Activated CD4-positive, alpha-beta T cell treated with anti-CD3 and anti-CD28 coated beads, Interleukin-2, amount 10 ng/mL, durations not matched to agents 7 days and 5 days (primary cell): ENCODE data around the gene DIRAS1. TPM values are rescaled to one million over a fixed set of nuclear protein-coding genes. Genes with fewer than 3 reads are reported as not detected.
A peak's percentile ranks its signal among the peaks of the same experiment; 100 is the strongest.

ENCODE experiments used
- CTCF ChIA-PET: fragments of 350-600 bp; sonication (Branson Sonifier 250); formaldehyde crosslinking; loops from one replicate; lab custom pipeline; 2021; ENCODE audit warnings: antibody characterized with exemption; lab: Charles Lee
- POLR2A ChIA-PET: fragments of 350-600 bp; sonication (Branson Sonifier 250); formaldehyde crosslinking; loops from one replicate; lab custom pipeline; 2021; ENCODE audit warnings: antibody characterized with exemption; lab: Charles Lee
- DNase-seq: peaks from one replicate; pipeline ENCODE4 v3.0.0-alpha.2; 2020
- H3K27ac Mint-ChIP-seq: one replicate; pipeline ENCODE4 v1.8.0; 2021; ENCODE audit warnings: mild to moderate bottlenecking, moderate library complexity, mixed read lengths
- H3K27me3 Mint-ChIP-seq: one replicate; pipeline ENCODE4 v1.8.0; 2021; ENCODE audit warnings: mixed read lengths
- H3K36me3 Mint-ChIP-seq: one replicate; pipeline ENCODE4 v1.8.0; 2021; ENCODE audit warnings: low read depth, mixed read lengths
- H3K4me1 Mint-ChIP-seq: one replicate; pipeline ENCODE4 v1.8.0; 2021; ENCODE audit warnings: mixed read lengths
- H3K4me3 Mint-ChIP-seq: one replicate; pipeline ENCODE4 v1.8.0; 2021; ENCODE audit warnings: mild to moderate bottlenecking, moderate library complexity, mixed read lengths
- H3K9me3 Mint-ChIP-seq: one replicate; pipeline ENCODE4 v1.8.0; 2021; ENCODE audit warnings: mixed read lengths
- total RNA-seq, 2 experiments: library from RNA; stranded (reverse); gene quantifications; one replicate each; pipeline ENCODE4 v1.2.3, GENCODE V29; 2021

Gene DIRAS1
- total RNA-seq, 2 experiments from 2014 or later = not detected

- no peak for DNase-seq
- Mint-ChIP-seq H3K4me1 (no peaks in the 10 kb centered on the region), H3K4me3 (no peak overlapping the region)
Observed at GRCh38 chr19:2761876-2762782, 41.0 kb upstream of the DIRAS1 start.

DNA sequence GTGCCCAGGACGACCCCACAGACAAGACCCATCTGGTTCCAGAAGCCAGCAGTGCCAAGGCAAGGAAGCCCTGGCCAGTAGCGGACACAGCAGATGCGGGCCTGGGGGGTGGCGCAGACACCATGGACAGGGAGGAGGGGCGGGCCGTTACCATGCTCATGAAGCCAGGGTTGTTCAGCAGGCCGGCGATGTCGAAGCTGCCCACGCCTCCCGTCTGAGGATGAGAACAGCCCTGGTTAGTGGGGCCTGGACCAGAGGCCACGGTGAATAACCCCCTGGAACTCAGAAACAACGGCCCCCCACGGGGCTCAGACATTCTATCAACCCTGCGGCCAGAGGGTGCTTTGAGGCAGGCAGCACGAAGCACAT lies 40.1 kb upstream of the DIRAS1 start:
- Mint-ChIP-seq H3K4me1 (no peaks in the 10 kb centered on the region), H3K9me3 (no peaks in the 10 kb centered on the region), H3K27ac (no peak overlapping the region), H3K27me3 (no peaks in the 10 kb centered on the region), H3K4me3 (no peak overlapping the region), H3K36me3 (peaks cover 12% of the 10 kb centered on the region)
- no peak for DNase-seq
- ChIA-PET CTCF (no interaction called here), POLR2A (no interaction called here)

More at GRCh38 chr19:2761876-2762782, 41.0 kb upstream of the DIRAS1 start:
- ChIA-PET CTCF (no interaction called here), POLR2A (no interaction called here)
- Mint-ChIP-seq H3K27ac (peak overlapping the region; percentile 38), H3K36me3 (peaks cover 12% of the 10 kb centered on the region), H3K27me3 (no peaks in the 10 kb centered on the region), H3K9me3 (no peaks in the 10 kb centered on the region)

DNA sequence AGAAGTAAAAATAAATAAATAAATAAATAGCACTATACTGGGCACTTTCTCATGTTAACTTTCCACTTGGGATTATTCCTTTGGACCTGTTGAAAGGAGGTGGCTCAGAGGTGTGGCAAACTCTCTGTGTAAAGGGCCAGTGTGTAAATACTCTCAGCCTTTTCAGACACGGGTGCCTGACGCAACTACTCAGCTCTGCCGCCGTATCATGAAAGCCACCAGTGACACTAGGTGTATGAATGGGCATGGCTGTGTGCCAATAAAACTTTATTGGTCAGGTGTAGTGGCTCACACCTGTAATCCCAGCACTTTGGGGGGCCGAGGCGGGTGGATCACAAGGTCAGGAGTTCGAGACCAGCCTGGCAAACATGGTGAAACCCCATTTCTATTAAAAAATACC lies 38.8 kb upstream of the DIRAS1 start:
- no peaks in the 10 kb centered on the region for H3K27me3 Mint-ChIP-seq
- CTCF ChIA-PET = no interaction called here
- no peak for DNase-seq
- H3K36me3 Mint-ChIP-seq = peaks cover 14% of the 10 kb centered on the region
- H3K4me1 Mint-ChIP-seq = no peaks in the 10 kb centered on the region
- POLR2A ChIA-PET = interaction anchor here (0.7 kb wide), 1 partner anchor 9 kb away, joined by 5 read pairs; no protein-coding TSS in a partner anchor
- no peaks in the 10 kb centered on the region for H3K9me3 Mint-ChIP-seq
- no peak overlapping the region for H3K4me3 Mint-ChIP-seq
- no peak overlapping the region for H3K27ac Mint-ChIP-seq

DNA sequence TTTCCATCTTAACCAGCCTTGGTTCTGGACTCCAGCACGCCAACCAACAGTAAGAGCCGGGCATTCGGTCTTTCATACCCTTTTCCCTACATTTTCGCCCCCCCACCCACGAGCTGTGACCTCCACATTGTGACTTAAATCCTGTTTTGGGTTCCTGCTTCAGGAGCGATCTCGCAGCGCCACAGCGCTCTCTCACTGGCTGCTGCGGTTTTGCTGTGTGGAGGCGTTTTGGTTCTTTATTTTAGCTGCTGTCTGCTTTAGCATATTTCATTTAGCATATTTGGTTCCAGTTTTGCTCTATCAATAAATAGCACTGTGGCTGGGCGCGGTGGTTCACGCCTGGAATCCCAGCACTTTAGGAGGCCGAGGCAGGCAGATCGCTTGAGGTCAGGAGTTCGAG lies 38.2 kb upstream of the DIRAS1 start:
- ChIA-PET CTCF (no interaction called here), POLR2A (no interaction called here)
- H3K27me3 Mint-ChIP-seq = no peaks in the 10 kb centered on the region
- DNase-seq = no peak
- H3K36me3 Mint-ChIP-seq = peaks cover 15% of the 10 kb centered on the region
- H3K4me3 Mint-ChIP-seq = no peak overlapping the region
- peak overlapping the region; percentile 54 for H3K27ac Mint-ChIP-seq
- H3K4me1 Mint-ChIP-seq = no peaks in the 10 kb centered on the region
- H3K9me3 Mint-ChIP-seq = no peaks in the 10 kb centered on the region

DNA sequence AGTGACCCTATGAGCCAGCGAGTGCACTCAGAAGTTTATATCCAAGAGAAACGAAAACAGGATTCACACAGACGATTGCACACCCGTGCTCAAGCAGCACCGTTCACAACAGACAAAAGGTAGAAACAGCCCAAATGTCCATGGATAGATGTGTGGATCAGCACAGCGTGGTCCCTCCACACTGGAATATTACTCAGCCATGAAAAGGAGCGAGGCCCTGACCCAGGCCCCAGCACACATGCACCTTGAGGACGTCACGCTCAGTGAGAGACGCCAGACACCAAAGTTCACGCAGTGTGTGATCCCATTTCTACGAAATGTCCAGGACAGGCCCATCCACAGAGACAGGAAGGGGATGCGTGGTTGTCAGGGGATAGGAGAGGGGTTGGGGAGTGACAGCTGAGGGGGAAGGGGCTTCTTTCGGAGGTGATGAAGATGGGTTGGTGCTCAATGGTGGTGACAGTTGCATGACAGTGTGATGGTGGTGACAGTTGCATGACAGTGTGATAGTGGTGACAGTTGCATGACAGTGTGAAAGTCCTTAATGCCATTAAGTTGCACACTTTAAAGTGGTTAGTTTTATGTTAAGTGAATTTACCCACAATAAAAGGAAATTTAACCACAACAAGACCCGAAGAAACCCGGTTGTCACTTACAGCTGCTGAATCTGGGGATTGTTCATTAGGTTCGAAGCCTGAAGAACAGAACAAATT lies 37.6 kb upstream of the DIRAS1 start:
- Mint-ChIP-seq H3K27me3 (no peaks in the 10 kb centered on the region), H3K36me3 (peaks cover 17% of the 10 kb centered on the region), H3K4me3 (no peak overlapping the region), H3K9me3 (no peaks in the 10 kb centered on the region), H3K4me1 (no peaks in the 10 kb centered on the region), H3K27ac (peak overlapping the region; percentile 54)
- ChIA-PET POLR2A (no interaction called here), CTCF (no interaction called here)
- no peak for DNase-seq

DNA sequence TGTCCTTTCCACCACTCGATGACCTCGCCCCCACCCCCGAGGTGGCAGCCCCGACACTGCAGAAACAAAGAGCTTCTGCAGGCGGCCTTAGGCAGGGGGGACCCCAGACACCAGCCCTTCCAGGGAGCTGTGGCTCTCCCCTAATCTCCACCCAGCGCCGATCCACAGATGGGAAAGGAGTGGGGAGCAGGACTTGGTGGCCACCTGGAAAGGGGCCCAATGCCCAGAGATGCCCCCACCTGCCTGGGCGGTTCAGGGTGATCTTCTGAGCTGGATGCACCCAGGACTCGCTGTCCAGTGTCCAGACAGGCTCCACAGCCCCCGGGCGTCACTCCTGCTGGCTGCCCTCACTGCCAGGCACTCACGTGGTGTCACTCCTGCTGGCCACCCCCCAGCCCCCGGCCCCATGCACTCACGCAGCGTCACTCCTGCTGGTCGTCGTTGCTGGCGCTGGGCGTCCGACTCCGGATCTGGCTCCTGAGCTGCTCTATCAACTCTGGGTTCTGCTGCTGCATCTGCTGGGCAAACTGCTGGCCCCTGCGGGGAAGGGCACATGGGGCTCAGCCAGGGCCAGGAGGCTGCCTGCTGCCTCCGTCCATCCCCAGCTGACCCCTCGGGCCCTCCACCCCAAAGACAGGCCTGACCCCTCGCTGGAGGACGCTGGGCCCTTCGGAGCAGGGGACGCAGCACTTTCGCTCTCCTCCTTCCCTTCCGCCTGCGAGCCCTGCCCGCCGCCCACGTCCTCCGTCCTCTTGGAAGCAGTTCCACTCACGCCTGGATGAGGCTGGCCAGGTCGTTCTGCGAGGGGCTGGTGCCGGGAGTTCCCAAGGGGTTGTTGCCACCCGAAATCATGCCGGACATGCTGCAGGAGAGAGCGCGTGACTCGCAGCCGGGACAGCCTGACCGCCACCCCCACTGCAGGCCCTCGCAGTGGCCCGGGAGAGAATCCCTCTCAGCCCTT lies 36.0 kb upstream of the DIRAS1 start:
- POLR2A ChIA-PET = no interaction called here
- Mint-ChIP-seq H3K27me3 (no peaks in the 10 kb centered on the region), H3K4me3 (no peak overlapping the region), H3K9me3 (no peaks in the 10 kb centered on the region), H3K4me1 (no peaks in the 10 kb centered on the region), H3K27ac (no peak overlapping the region), H3K36me3 (peaks cover 17% of the 10 kb centered on the region)
- CTCF ChIA-PET = no interaction called here
- DNase-seq = no peak

DNA sequence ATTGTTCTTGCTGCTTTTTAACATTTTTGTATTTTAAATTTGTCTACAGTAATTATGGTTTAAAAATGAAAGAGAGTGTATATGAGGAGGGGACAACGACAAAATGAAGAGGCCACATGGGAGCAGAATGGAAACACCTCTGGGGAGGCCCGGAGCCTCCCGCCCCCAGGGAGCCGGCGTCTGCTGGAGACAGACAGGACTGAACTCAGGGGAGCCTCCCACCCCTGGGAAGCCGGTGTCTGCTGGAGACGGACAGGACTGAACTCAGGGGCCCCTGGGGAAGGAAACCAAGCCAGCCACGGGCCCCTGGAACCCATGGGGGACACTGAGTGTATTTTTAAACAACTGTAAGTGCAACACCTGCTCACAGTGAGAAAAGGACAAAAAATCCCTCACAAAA lies 35.3 kb upstream of the DIRAS1 start:
- Mint-ChIP-seq H3K27ac (no peak overlapping the region), H3K4me3 (no peak overlapping the region), H3K4me1 (no peaks in the 10 kb centered on the region), H3K9me3 (no peaks in the 10 kb centered on the region), H3K27me3 (no peaks in the 10 kb centered on the region), H3K36me3 (peaks cover 17% of the 10 kb centered on the region)
- CTCF ChIA-PET = no interaction called here
- POLR2A ChIA-PET = no interaction called here
- no peak for DNase-seq

- Mint-ChIP-seq H3K4me1 (no peaks in the 10 kb centered on the region), H3K4me3 (no peak overlapping the region), H3K27ac (no peak overlapping the region), H3K9me3 (no peaks in the 10 kb centered on the region), H3K36me3 (peaks cover 17% of the 10 kb centered on the region), H3K27me3 (no peaks in the 10 kb centered on the region)
- DNase-seq = no peak
- POLR2A ChIA-PET = no interaction called here
- CTCF ChIA-PET = no interaction called here
Observed at GRCh38 chr19:2755811-2756210, 34.6 kb upstream of the DIRAS1 start.

GRCh38 chr19:2755448-2755705 lies 34.2 kb upstream of the DIRAS1 start:
- DNase-seq = no peak
- ChIA-PET CTCF (no interaction called here), POLR2A (no interaction called here)
- no peaks in the 10 kb centered on the region for H3K9me3 Mint-ChIP-seq
- no peak overlapping the region for H3K27ac Mint-ChIP-seq
- peaks cover 17% of the 10 kb centered on the region for H3K36me3 Mint-ChIP-seq
- no peak overlapping the region for H3K4me3 Mint-ChIP-seq
- H3K4me1 Mint-ChIP-seq = no peaks in the 10 kb centered on the region
- H3K27me3 Mint-ChIP-seq = no peaks in the 10 kb centered on the region

- Mint-ChIP-seq H3K27me3 (no peaks in the 10 kb centered on the region), H3K4me1 (no peaks in the 10 kb centered on the region), H3K36me3 (peaks cover 15% of the 10 kb centered on the region), H3K9me3 (no peaks in the 10 kb centered on the region), H3K27ac (no peak overlapping the region), H3K4me3 (no peak overlapping the region)
- DNase-seq = no peak
- ChIA-PET CTCF (no interaction called here), POLR2A (no interaction called here)
Observed at GRCh38 chr19:2754659-2755447, 33.7 kb upstream of the DIRAS1 start.

GRCh38 chr19:2751438-2751830 lies 30.3 kb upstream of the DIRAS1 start:
- Mint-ChIP-seq H3K4me3 (no peak overlapping the region), H3K27me3 (no peaks in the 10 kb centered on the region), H3K36me3 (peaks cover 5% of the 10 kb centered on the region), H3K27ac (no peak overlapping the region), H3K9me3 (no peaks in the 10 kb centered on the region), H3K4me1 (no peaks in the 10 kb centered on the region)
- ChIA-PET POLR2A (no interaction called here), CTCF (interaction anchor here (0.6 kb wide), 2 partner anchors 62 to 114 kb away, joined by 3 read pairs; no protein-coding TSS in a partner anchor)
- DNase-seq = no peak

DNA sequence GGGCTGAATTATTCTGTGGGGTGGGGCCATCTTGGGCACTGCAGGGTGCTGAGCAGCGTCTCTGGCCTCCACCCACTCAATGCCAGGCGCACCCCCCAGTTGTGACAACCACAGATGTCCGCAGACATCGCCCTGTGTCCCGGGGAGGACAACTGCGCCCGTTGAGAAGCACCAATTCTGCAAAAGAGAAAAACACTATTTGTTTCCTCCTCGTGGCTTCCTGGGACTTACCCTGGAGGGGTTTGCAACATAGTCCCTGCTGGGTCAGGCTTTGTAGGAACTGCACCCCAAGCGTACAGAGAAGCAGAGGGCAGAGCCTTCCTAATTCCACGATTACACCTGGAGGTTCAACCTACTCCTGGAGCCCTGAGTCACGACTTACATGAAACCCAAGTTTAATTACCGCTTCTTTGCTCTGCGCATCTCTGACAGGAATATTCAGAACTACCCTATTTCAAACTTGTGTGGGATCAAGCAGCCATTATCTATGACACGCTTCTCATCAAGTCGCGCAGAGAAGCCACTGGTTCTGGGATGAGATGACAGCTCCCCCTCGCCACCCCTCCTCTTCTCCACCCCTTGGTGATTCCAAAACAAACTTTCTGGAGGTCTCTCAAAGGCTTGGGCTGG lies 29.8 kb upstream of the DIRAS1 start:
- H3K27ac Mint-ChIP-seq = no peak overlapping the region
- H3K4me1 Mint-ChIP-seq = no peaks in the 10 kb centered on the region
- H3K27me3 Mint-ChIP-seq = no peaks in the 10 kb centered on the region
- ChIA-PET CTCF (interaction anchor here (0.6 to 2.2 kb wide), 4 partner anchors 28 to 189 kb away, joined by 3 to 19 read pairs (median 3); no protein-coding TSS in a partner anchor), POLR2A (no interaction called here)
- H3K4me3 Mint-ChIP-seq = no peak overlapping the region
- no peaks in the 10 kb centered on the region for H3K9me3 Mint-ChIP-seq
- DNase-seq = no peak
- peaks cover 5% of the 10 kb centered on the region for H3K36me3 Mint-ChIP-seq
